Measurements from ENCODE around the gene COBL.

Gene COBL

DNA sequence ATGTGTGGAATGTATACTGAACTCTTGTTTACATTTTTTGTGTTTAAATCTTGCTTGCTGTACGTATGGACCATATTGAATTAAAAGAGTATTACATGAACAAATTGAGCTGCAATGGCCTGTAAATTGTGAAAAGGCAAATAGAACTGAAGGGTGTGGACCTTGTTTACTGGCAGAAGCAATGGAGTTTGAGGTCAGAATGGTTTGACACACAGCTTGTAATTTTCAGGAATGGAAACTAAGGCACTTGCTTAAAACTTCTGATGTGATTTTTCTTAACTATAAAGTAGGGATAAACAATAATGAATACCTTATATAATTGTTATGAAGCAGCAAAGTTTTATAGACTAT is 33.9 kb upstream of the COBL start:
- no peaks in the 10 kb centered on the region for H4K20me1 ChIP-seq (ENCODE audit: insufficient read depth, low read length, poor library complexity, severe bottlenecking)

DNA sequence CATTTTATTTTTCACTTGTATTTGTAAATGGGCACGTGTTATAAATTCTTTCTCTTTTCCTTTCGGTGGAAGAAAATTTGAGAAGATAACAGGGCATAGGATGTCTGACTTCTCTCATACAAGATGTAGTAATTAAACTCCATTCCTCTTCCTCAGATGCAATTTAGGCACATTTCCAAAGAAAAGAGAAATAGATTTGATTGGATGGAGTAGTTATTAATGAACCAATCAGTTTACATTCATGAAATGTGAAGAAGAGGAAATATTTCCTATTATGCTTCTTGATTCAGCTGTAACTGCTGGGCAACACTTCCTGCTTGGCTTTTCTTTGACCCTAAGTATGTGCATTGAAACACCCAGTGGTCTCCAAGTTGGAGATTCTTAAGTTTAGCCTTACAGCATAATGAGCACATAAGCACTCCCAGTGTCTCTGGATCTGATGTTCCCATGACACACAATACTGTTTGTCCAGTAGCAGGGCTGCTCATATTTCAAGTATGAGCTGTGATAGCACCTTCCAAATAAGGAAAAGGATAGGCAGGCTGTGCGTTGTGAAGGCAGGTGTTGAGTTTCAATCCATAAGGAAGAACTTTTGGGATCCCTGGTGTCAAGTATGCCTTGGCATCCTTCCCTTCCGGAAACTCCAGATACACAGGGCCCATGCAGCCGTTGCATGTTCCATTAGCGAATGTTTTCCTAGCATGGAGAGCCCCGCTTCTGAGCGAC is 33.4 kb upstream of the COBL start:
- Histone ChIP-seq H4K20me1 (ENCODE audit: insufficient read depth, low read length, poor library complexity, severe bottlenecking) (no peaks in the 10 kb centered on the region), H2AFZ (ENCODE audit: low read length) (no peak overlapping the region), H3K36me3 (ENCODE audit: insufficient read depth, low read length) (no peaks in the 10 kb centered on the region), H3K4me2 (ENCODE audit: low read depth, low read length, poor library complexity, severe bottlenecking) (no peak overlapping the region), H3K4me1 (ENCODE audit: insufficient read depth, low read length, poor library complexity, severe bottlenecking) (no peaks in the 10 kb centered on the region), H3K4me3 (ENCODE audit: low read length, poor library complexity, severe bottlenecking) (no peak overlapping the region), H3K27me3 (ENCODE audit: insufficient read depth, low read length, poor library complexity, severe bottlenecking) (peaks cover 5% of the 10 kb centered on the region), H3K9ac (ENCODE audit: low read depth, low read length, poor library complexity, severe bottlenecking) (no peak overlapping the region), H3F3A (ENCODE audit: low read depth) (no peaks in the 10 kb centered on the region), H3K9me2 (replicated peaks; ENCODE audit: low read depth, low read length) (no peaks in the 10 kb centered on the region), H3K9me3 (ENCODE audit: insufficient read depth, low read depth, low read length) (no peaks in the 10 kb centered on the region), H3K79me2 (ENCODE audit: insufficient read depth, low read length) (no peaks in the 10 kb centered on the region)
- no peak for TF ChIP-seq EZH2phosphoT487 (IDR thresholded peaks at IDR 0.05; ENCODE audit: borderline replicate concordance)
- TF ChIP-seq, protein P1, sequence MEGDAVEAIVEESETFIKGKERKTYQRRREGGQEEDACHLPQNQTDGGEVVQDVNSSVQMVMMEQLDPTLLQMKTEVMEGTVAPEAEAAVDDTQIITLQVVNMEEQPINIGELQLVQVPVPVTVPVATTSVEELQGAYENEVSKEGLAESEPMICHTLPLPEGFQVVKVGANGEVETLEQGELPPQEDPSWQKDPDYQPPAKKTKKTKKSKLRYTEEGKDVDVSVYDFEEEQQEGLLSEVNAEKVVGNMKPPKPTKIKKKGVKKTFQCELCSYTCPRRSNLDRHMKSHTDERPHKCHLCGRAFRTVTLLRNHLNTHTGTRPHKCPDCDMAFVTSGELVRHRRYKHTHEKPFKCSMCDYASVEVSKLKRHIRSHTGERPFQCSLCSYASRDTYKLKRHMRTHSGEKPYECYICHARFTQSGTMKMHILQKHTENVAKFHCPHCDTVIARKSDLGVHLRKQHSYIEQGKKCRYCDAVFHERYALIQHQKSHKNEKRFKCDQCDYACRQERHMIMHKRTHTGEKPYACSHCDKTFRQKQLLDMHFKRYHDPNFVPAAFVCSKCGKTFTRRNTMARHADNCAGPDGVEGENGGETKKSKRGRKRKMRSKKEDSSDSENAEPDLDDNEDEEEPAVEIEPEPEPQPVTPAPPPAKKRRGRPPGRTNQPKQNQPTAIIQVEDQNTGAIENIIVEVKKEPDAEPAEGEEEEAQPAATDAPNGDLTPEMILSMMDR (conservative IDR thresholded peaks at IDR 0.05; ENCODE audit: low read length), result no peak

More for the DNA sequence above, 33.9 kb upstream of the COBL start:
- no peaks in the 10 kb centered on the region for H3K9me2 ChIP-seq (replicated peaks; ENCODE audit: low read depth, low read length)
- no peak overlapping the region for H2AFZ ChIP-seq (ENCODE audit: low read length)
- H3K4me2 ChIP-seq (ENCODE audit: low read depth, low read length, poor library complexity, severe bottlenecking), result no peak overlapping the region
- H3K79me2 ChIP-seq (ENCODE audit: insufficient read depth, low read length), result no peaks in the 10 kb centered on the region
- H3K27me3 ChIP-seq (ENCODE audit: insufficient read depth, low read length, poor library complexity, severe bottlenecking), result peaks cover 5% of the 10 kb centered on the region
- H3K4me3 ChIP-seq (ENCODE audit: low read length, poor library complexity, severe bottlenecking), result no peak overlapping the region
- H3K36me3 ChIP-seq (ENCODE audit: insufficient read depth, low read length), result no peaks in the 10 kb centered on the region
- no peaks in the 10 kb centered on the region for H3F3A ChIP-seq (ENCODE audit: low read depth)
- H3K4me1 ChIP-seq (ENCODE audit: insufficient read depth, low read length, poor library complexity, severe bottlenecking), result no peaks in the 10 kb centered on the region
- TF ChIP-seq, protein P1 (conservative IDR thresholded peaks at IDR 0.05; ENCODE audit: low read length), result no peak
- no peak for TF ChIP-seq EZH2phosphoT487 (IDR thresholded peaks at IDR 0.05; ENCODE audit: borderline replicate concordance)
- no peaks in the 10 kb centered on the region for H3K9me3 ChIP-seq (ENCODE audit: insufficient read depth, low read depth, low read length)
- H3K9ac ChIP-seq (ENCODE audit: low read depth, low read length, poor library complexity, severe bottlenecking), result no peak overlapping the region

DNA sequence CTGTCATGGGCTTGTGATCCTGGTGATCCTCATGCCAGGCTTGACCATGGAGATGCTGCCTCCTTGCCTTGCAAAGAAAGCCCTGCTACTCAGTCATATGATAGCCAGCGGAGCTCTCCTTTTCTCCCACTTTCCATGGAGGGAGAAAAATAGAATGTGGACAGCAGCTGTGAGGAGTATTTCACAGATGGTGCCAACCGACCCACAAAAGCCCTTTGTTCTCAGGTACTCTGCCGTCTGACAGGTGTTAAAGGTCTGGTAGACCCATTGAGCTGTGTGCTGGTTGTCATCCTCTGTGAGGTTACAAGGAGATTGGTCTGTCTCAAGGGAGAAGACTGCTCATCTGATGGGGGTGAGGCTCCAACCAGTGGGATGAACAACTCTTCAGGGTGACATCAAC is 29.5 kb upstream of the COBL start:
- no peak overlapping the region for H3K4me2 ChIP-seq (ENCODE audit: low read depth, low read length, poor library complexity, severe bottlenecking)
- no peaks in the 10 kb centered on the region for H3K4me1 ChIP-seq (ENCODE audit: insufficient read depth, low read length, poor library complexity, severe bottlenecking)
- no peaks in the 10 kb centered on the region for H3K9me3 ChIP-seq (ENCODE audit: insufficient read depth, low read depth, low read length)
- H3K79me2 ChIP-seq (ENCODE audit: insufficient read depth, low read length), result no peaks in the 10 kb centered on the region
- H3K9me2 ChIP-seq (replicated peaks; ENCODE audit: low read depth, low read length), result no peaks in the 10 kb centered on the region
- peaks cover 5% of the 10 kb centered on the region for H3K27me3 ChIP-seq (ENCODE audit: insufficient read depth, low read length, poor library complexity, severe bottlenecking)
- no peaks in the 10 kb centered on the region for H3F3A ChIP-seq (ENCODE audit: low read depth)
- no peaks in the 10 kb centered on the region for H4K20me1 ChIP-seq (ENCODE audit: insufficient read depth, low read length, poor library complexity, severe bottlenecking)
- no peak for TF ChIP-seq EZH2phosphoT487 (IDR thresholded peaks at IDR 0.05; ENCODE audit: borderline replicate concordance)
- TF ChIP-seq, protein P1 (conservative IDR thresholded peaks at IDR 0.05; ENCODE audit: low read length), result no peak
- no peak overlapping the region for H3K4me3 ChIP-seq (ENCODE audit: low read length, poor library complexity, severe bottlenecking)
- no peak overlapping the region for H2AFZ ChIP-seq (ENCODE audit: low read length)
- H3K36me3 ChIP-seq (ENCODE audit: insufficient read depth, low read length), result no peaks in the 10 kb centered on the region
- H3K9ac ChIP-seq (ENCODE audit: low read depth, low read length, poor library complexity, severe bottlenecking), result no peak overlapping the region

Measured in Loucy (cell line).